HEK293 (cell line): ENCODE results near the gene HLA-DMA.

Source experiments
- CTCF ChIP-seq: fragments of 450-650 bp; formaldehyde crosslinking; IDR thresholded peaks from 2 replicates; pipeline ENCODE4 v1.5.1; 2016; ENCODE audit warnings: missing biosample characterization, missing genetic modification characterization
- GLI4 ChIP-seq: fragments of 450-650 bp; formaldehyde crosslinking; IDR thresholded peaks from 2 replicates; pipeline ENCODE4 v1.5.1; 2016; ENCODE audit warnings: missing biosample characterization, missing genetic modification characterization
- HOXA7 ChIP-seq: sonication (generic); formaldehyde crosslinking; IDR thresholded peaks from 2 replicates; pipeline ENCODE4 v1.8.1; 2022; ENCODE audit warnings: missing genetic modification reagents, borderline replicate concordance
- TCF7L2 ChIP-seq: IDR thresholded peaks from 2 replicates; pipeline ENCODE4 v1.6.1; 2011; ENCODE audit warnings: low read depth, mild to moderate bottlenecking, inconsistent platforms, low read length, moderate library complexity, borderline replicate concordance
- ZNF433 ChIP-seq: fragments of 450-650 bp; formaldehyde crosslinking; IDR thresholded peaks from 2 replicates; pipeline ENCODE4 v1.5.1; 2016; ENCODE audit warnings: missing biosample characterization, missing genetic modification characterization, low read depth
- TF ChIP-seq, protein P1 (sequence below): fragments of 450-650 bp; formaldehyde crosslinking; IDR thresholded peaks from 2 replicates; pipeline ENCODE4 v1.5.1; 2016; ENCODE audit warnings: missing biosample characterization, missing genetic modification characterization

DNA sequence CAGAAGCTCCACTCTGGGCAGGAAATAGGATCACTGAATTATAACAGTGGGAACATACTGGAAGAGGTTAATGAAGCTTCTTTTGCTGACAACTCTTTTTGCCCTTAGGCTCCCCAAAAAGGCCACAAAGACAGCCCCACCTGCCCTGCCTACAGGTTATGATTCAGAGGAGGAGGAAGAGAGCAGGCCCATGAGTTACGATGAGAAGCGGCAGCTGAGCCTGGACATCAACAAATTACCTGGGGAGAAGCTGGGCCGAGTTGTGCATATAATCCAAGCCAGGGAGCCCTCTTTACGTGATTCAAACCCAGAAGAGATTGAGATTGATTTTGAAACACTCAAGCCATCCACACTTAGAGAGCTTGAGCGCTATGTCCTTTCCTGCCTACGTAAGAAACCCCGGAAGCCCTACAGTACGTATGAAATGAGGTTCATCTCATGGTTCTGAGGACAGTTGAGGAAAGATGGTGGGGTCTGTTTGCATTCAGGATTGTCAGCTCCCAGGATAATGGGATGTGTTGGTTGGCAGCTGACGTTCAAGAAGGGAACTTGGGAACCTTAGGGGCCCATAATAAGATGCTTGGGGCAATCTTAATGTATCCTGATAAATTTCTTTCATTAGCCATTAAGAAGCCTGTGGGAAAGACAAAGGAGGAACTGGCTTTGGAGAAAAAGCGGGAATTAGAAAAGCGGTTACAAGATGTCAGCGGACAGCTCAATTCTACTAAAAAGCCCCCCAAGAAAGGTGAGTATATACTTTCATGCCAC is 27.0 kb upstream of the HLA-DMA start:
- no peak for TF ChIP-seq CTCF (tag by site-specific recombination)
- TF ChIP-seq ZNF433 (tag by site-specific recombination) = no peak
- TF ChIP-seq, protein P1, sequence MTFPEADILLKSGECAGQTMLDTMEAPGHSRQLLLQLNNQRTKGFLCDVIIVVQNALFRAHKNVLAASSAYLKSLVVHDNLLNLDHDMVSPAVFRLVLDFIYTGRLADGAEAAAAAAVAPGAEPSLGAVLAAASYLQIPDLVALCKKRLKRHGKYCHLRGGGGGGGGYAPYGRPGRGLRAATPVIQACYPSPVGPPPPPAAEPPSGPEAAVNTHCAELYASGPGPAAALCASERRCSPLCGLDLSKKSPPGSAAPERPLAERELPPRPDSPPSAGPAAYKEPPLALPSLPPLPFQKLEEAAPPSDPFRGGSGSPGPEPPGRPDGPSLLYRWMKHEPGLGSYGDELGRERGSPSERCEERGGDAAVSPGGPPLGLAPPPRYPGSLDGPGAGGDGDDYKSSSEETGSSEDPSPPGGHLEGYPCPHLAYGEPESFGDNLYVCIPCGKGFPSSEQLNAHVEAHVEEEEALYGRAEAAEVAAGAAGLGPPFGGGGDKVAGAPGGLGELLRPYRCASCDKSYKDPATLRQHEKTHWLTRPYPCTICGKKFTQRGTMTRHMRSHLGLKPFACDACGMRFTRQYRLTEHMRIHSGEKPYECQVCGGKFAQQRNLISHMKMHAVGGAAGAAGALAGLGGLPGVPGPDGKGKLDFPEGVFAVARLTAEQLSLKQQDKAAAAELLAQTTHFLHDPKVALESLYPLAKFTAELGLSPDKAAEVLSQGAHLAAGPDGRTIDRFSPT (tag by site-specific recombination) = no peak
- TF ChIP-seq TCF7L2 = no peak
- no peak for TF ChIP-seq GLI4 (tag by site-specific recombination)
- TF ChIP-seq HOXA7 (CRISPR knock-in tag) = no peak
